GM20000 (cell line): ENCODE measurements around the gene TNFRSF19.

Experiments
- DNase-seq: peaks from one replicate; pipeline ENCODE4 v3.0.0; 2012; ENCODE audit warnings: low spot score
- CTCF ChIP-seq: IDR thresholded peaks from 2 replicates; pipeline ENCODE4 v1.5.1; 2012; ENCODE audit warnings: mild to moderate bottlenecking, control low read depth; ENCODE audit errors: extremely low read depth, missing control alignments

The TNFRSF19 gene

GRCh38 chr13:23579896-23580683 lies 9.9 kb downstream of the TNFRSF19 start:
- no peak for TF ChIP-seq CTCF
- no peak for DNase-seq

DNA sequence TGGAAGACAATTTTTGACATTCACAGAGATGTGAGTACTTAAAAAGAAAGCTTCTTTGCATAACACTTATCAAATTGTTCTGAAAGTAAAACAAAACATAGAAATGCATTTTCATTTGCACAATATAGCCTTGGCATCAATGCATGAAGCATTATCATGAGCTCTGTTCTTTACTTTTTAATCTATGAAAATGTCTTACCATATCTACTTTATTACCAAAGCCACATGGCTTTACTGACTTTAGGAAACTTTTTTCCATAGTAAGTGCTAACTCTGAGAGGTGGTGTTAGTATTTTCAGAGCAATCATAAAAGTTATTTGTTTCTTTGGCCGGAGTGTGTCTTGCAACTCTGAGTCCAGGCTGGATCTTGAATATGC lies 10.5 kb downstream of the TNFRSF19 start:
- DNase-seq, result no peak
- TF ChIP-seq CTCF, result no peak

- TF ChIP-seq CTCF, result no peak
- DNase-seq, result no peak
Measured at GRCh38 chr13:23583491-23583890, 13.3 kb downstream of the TNFRSF19 start.

- DNase-seq, result no peak
- TF ChIP-seq CTCF, result no peak
Measured at GRCh38 chr13:23584275-23584674, 14.1 kb downstream of the TNFRSF19 start.

DNA sequence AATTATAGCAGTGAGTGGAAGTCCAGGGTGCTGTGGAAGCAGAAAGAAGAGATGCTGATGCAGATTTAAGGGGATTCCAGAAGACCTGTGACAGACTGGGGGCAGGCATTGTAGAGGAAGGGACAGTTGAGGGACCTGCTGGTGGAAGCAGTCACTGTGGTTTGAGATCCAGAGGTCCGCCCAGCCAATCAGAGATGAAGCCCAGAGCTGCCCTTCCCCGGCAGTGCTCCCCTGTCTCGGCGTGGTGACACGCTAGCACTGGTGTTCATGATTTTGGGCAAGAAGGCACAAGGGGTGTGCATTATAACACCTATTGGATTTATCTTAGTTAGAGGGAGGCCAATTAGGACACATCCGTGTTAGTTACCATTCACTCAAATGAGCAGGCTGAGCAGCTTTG lies 16.1 kb downstream of the TNFRSF19 start:
- DNase-seq, result no peak
- no peak for TF ChIP-seq CTCF

DNA sequence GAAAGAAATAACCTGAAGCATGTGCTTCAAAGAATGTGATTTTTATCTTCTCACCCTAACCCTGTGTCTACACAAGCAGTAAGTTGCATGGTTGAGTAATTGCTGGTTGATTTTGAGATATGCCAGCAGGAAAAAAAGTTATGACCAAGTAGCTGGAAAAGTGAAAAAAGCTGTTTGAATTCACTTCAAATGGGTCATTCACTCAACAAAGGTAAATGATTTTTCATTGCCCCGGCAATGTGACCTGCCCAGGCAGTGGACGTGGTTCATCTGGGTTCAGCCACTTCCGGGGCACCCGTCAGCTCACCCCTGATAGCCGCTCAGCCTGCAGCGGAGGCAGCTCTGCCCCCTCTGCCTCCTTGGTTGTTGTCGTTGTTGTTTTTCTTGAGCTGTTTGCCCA lies 18.5 kb downstream of the TNFRSF19 start:
- DNase-seq, result no peak
- TF ChIP-seq CTCF, result no peak

DNA sequence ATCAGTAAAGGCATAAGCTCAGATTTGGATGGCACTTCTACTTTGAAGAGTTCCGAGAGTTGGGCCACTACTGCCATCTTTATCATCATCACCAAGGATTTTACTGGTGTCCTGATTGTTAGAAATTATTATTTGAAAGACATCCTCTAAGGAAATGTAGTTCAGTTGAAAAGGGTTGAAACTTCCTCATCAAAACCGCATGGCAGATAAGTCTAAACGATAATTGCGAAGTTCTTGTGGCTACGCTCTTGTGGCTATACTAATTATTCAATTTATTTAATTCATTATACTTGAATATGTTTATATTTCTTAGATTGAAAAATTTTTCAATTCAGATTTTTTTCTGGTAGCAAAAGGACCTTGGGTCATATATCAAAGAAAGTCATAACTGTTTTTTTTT lies 22.4 kb downstream of the TNFRSF19 start:
- TF ChIP-seq CTCF, result no peak
- no peak for DNase-seq
